Fibroblast of lung (primary cell): ENCODE measurements around the gene SPATA16. TPM values are rescaled to one million over a fixed set of nuclear protein-coding genes. Genes with fewer than 3 reads are reported as not detected.

ENCODE experiments used
- DNase-seq, 2 donors: peaks; one replicate each; pipeline versions ENCODE4 v3.0.0 to v3.0.0-alpha.2; 2010; ENCODE audit warnings: low read depth in 2 of 2
- H2AFZ ChIP-seq: 2 replicates; pipeline ENCODE4 v1.5.1; 2012; ENCODE audit warnings: low read length, control low read depth, inconsistent platforms
- H3K27ac ChIP-seq: 2 replicates; pipeline ENCODE4 v1.5.1; 2011; ENCODE audit warnings: low read length, control low read depth; ENCODE audit not compliant: insufficient read depth
- H3K27me3 ChIP-seq: 2 replicates; pipeline ENCODE4 v1.5.1; 2011; ENCODE audit warnings: mild to moderate bottlenecking, low read length; ENCODE audit not compliant: control insufficient read depth, insufficient read depth
- H3K36me3 ChIP-seq: 2 replicates; pipeline ENCODE4 v1.5.1; 2011; ENCODE audit warnings: low read length; ENCODE audit not compliant: control insufficient read depth, insufficient read depth
- H3K4me1 ChIP-seq: 2 replicates; pipeline ENCODE4 v1.5.1; 2011; ENCODE audit warnings: low read length; ENCODE audit not compliant: control insufficient read depth, insufficient read depth; ENCODE audit errors: extremely low read depth
- H3K4me2 ChIP-seq: 2 replicates; pipeline ENCODE4 v1.5.1; 2011; ENCODE audit warnings: low read length, control low read depth; ENCODE audit not compliant: insufficient read depth; ENCODE audit errors: extremely low read depth
- H3K4me3 ChIP-seq, 4 experiments: fragments of 200-600 bp in 1 of 4; sonication (generic) in 1 of 4; replicated peaks in 1 of 4; 2 replicates each; pipeline ENCODE4 v1.5.1; 2011 to 2016; ENCODE audit warnings: low read length in 4 of 4, low read depth in 3 of 4, mild to moderate bottlenecking in 3 of 4, control low read depth in 2 of 4, inconsistent platforms in 1 of 4, mixed read lengths in 1 of 4; ENCODE audit not compliant: insufficient read depth in 1 of 4; ENCODE audit errors: control extremely low read depth in 1 of 4
- H3K79me2 ChIP-seq: 2 replicates; pipeline ENCODE4 v1.5.1; 2012; ENCODE audit warnings: mild to moderate bottlenecking, low read length, inconsistent platforms; ENCODE audit not compliant: control insufficient read depth, insufficient read depth
- H3K9ac ChIP-seq: 2 replicates; pipeline ENCODE4 v1.5.1; 2011; ENCODE audit warnings: mild to moderate bottlenecking, low read length, control low read depth; ENCODE audit not compliant: insufficient read depth
- H3K9me3 ChIP-seq: 2 replicates; pipeline ENCODE4 v1.5.1; 2012; ENCODE audit warnings: low read depth, low read length; ENCODE audit not compliant: control insufficient read depth, insufficient read depth
- H4K20me1 ChIP-seq: 2 replicates; pipeline ENCODE4 v1.5.1; 2011; ENCODE audit warnings: low read length; ENCODE audit not compliant: control insufficient read depth, insufficient read depth; ENCODE audit errors: extremely low read depth
- EZH2 ChIP-seq: IDR thresholded peaks from 2 replicates; pipeline ENCODE4 v1.5.1; 2012; ENCODE audit warnings: low read length, control low read depth, mild to moderate bottlenecking; ENCODE audit errors: missing control alignments
- polyA plus RNA-seq, 2 donors: library from polyadenylated mRNA; depleted of rRNA in 1 of 2; stranded (reverse) in 1 of 2; unstranded in 1 of 2; fragments of >200 nt; gene quantifications; 2 replicates each; pipeline ENCODE4 v1.2.1, GENCODE V29; 2011 to 2012; ENCODE audit warnings: missing spikeins in 1 of 2
- total RNA-seq: library from RNA; depleted of rRNA; stranded (reverse); fragments of >200 nt; gene quantifications from 2 replicates; pipeline ENCODE4 v1.2.1, GENCODE V29; 2014
- TF ChIP-seq, protein P1 (sequence below), 2 donors: IDR thresholded peaks in 1 of 2; conservative IDR thresholded peaks in 1 of 2; 1 replicate in 1 of 2; 2 replicates in 1 of 2; pipeline ENCODE4 v1.5.1; 2011 to 2012; ENCODE audit warnings: low read length in 2 of 2, control low read depth in 1 of 2, inconsistent platforms in 1 of 2, low read depth in 1 of 2, mild to moderate bottlenecking in 1 of 2

SPATA16 gene
- total and polyA plus RNA-seq, 2 donors (not counting 1 experiment from before 2014, with no cell fraction given) = not detected

GRCh38 chr3:173028351-173028750, 112.7 kb downstream of the SPATA16 start:
- no peaks in the 10 kb centered on the region for H3K79me2 ChIP-seq
- TF ChIP-seq EZH2 = no peak
- TF ChIP-seq, protein P1, sequence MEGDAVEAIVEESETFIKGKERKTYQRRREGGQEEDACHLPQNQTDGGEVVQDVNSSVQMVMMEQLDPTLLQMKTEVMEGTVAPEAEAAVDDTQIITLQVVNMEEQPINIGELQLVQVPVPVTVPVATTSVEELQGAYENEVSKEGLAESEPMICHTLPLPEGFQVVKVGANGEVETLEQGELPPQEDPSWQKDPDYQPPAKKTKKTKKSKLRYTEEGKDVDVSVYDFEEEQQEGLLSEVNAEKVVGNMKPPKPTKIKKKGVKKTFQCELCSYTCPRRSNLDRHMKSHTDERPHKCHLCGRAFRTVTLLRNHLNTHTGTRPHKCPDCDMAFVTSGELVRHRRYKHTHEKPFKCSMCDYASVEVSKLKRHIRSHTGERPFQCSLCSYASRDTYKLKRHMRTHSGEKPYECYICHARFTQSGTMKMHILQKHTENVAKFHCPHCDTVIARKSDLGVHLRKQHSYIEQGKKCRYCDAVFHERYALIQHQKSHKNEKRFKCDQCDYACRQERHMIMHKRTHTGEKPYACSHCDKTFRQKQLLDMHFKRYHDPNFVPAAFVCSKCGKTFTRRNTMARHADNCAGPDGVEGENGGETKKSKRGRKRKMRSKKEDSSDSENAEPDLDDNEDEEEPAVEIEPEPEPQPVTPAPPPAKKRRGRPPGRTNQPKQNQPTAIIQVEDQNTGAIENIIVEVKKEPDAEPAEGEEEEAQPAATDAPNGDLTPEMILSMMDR (conservative IDR thresholded peaks at IDR 0.05 in 1 of 2, IDR thresholded peaks at IDR 0.05 in 1 of 2; ENCODE audit: low read depth in 1 of 2, low read length in 2 of 2) = no peak
- no peak for DNase-seq

DNA sequence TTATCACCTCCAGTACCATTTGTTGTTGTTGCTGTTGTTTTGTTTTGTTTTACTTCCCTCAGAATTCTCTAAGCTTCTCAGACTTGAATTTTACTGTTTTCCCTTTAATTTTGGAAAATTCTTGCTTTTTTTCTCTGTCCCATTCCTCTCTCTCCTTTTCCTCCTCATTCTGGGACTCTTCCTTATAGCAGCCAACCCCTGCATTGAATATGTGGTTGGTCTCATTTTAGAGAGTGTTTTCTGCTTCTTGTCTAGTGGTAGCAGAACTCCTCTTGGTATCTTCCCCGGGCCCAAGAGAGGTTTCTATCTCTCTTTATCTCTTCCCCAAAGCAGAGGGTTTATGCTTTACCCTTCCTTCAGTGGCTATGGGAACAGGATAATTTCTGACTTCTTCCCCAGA, 113.6 kb downstream of the SPATA16 start:
- Histone ChIP-seq H3K27ac (no peak overlapping the region), H3K4me1 (no peaks in the 10 kb centered on the region), H3K9me3 (no peaks in the 10 kb centered on the region), H2AFZ (no peak overlapping the region), H3K79me2 (no peaks in the 10 kb centered on the region), H3K4me2 (no peak overlapping the region), H3K4me3 (no peak overlapping the region), H3K36me3 (no peaks in the 10 kb centered on the region), H3K9ac (no peak overlapping the region), H3K27me3 (no peaks in the 10 kb centered on the region), H4K20me1 (no peaks in the 10 kb centered on the region)
- DNase-seq = no peak
- TF ChIP-seq, protein P1 (conservative IDR thresholded peaks at IDR 0.05 in 1 of 2, IDR thresholded peaks at IDR 0.05 in 1 of 2; ENCODE audit: low read depth in 1 of 2, low read length in 2 of 2) = no peak
- no peak for TF ChIP-seq EZH2

More at GRCh38 chr3:173028351-173028750, 112.7 kb downstream of the SPATA16 start:
- Histone ChIP-seq H3K27me3 (no peaks in the 10 kb centered on the region), H3K36me3 (no peaks in the 10 kb centered on the region), H3K4me2 (no peak overlapping the region), H2AFZ (no peak overlapping the region), H3K4me1 (no peaks in the 10 kb centered on the region), H3K9ac (no peak overlapping the region), H4K20me1 (no peaks in the 10 kb centered on the region), H3K4me3 (no peak overlapping the region), H3K9me3 (no peaks in the 10 kb centered on the region), H3K27ac (no peak overlapping the region)

DNA sequence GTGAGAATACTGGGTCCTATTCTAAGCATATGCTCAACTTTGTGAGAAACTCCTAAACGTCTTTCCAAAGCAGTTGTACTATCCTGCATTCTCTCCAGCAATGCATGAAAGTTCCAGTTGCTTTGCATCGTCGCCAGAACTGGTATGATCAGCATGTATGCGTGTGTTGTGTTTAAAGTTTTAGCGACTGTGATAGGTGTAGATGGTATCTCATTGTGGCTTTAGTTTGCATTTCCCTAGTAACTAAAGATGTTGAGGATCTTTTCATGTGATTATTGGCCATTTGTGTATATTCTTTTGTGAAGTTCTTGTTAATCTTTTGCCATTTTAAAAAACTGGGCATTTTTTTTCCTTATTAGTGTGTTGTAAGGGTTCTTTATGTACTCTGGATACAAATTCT, 115.1 kb downstream of the SPATA16 start:
- Histone ChIP-seq H3K4me3 (no peak overlapping the region), H4K20me1 (no peaks in the 10 kb centered on the region), H3K9ac (no peak overlapping the region), H3K4me1 (no peaks in the 10 kb centered on the region), H3K27me3 (no peaks in the 10 kb centered on the region), H3K79me2 (no peaks in the 10 kb centered on the region), H3K27ac (no peak overlapping the region), H3K9me3 (no peaks in the 10 kb centered on the region), H3K4me2 (no peak overlapping the region), H3K36me3 (no peaks in the 10 kb centered on the region), H2AFZ (no peak overlapping the region)
- TF ChIP-seq, protein P1 (conservative IDR thresholded peaks at IDR 0.05 in 1 of 2, IDR thresholded peaks at IDR 0.05 in 1 of 2; ENCODE audit: low read depth in 1 of 2, low read length in 2 of 2) = no peak
- no peak for TF ChIP-seq EZH2
- no peak for DNase-seq
